Choroid plexus epithelial cell (primary cell): ENCODE data around the gene PAXIP1.
A peak's percentile ranks its signal among the peaks of the same experiment; 100 is the strongest.

Source experiments
- DNase-seq: peaks from one replicate; pipeline ENCODE4 v3.0.0-alpha.2; 2010; ENCODE audit warnings: low read depth
- H3K4me3 ChIP-seq: 2 replicates; pipeline ENCODE4 v1.5.1; 2011; ENCODE audit warnings: low read depth, mild to moderate bottlenecking, control low read depth, low read length, moderate library complexity
- CTCF ChIP-seq: conservative IDR thresholded peaks from 2 replicates; pipeline ENCODE4 v1.5.1; 2011; ENCODE audit warnings: low read depth, mild to moderate bottlenecking, control low read depth, inconsistent platforms, low read length, moderate library complexity

Gene PAXIP1

DNA sequence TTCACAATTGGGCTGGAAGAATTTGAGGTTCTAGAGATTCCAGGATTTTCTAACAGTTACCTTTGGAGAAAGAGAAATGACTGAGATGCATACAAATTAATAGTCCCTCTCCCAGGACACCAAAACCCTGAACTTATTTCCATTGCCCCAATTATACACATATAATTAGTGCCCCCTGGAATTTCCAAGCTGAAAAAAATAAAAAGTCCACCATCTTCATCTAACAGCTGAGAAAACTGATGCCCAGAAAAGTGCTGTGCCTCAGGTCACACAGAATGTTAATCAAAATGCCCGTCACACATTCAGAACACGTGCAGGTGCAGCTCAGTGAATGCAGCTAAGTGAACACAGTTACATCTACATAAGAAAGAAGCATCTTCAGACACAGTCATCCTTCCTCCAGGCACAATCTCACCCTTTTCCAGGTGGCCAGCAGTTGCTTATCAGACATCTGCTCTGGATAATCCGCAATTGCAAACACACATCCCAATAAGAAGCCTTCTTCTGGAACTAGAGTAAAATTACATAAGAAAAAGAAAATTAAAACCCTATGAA is 35.4 kb downstream of the PAXIP1 start:
- TF ChIP-seq CTCF: no peak
- H3K4me3 ChIP-seq: no peak overlapping the region
- no peak for DNase-seq

GRCh38 chr7:154965014-154965413 is 37.9 kb downstream of the PAXIP1 start:
- DNase-seq: peak; percentile 63
- no peak for TF ChIP-seq CTCF
- H3K4me3 ChIP-seq: no peak overlapping the region

DNA sequence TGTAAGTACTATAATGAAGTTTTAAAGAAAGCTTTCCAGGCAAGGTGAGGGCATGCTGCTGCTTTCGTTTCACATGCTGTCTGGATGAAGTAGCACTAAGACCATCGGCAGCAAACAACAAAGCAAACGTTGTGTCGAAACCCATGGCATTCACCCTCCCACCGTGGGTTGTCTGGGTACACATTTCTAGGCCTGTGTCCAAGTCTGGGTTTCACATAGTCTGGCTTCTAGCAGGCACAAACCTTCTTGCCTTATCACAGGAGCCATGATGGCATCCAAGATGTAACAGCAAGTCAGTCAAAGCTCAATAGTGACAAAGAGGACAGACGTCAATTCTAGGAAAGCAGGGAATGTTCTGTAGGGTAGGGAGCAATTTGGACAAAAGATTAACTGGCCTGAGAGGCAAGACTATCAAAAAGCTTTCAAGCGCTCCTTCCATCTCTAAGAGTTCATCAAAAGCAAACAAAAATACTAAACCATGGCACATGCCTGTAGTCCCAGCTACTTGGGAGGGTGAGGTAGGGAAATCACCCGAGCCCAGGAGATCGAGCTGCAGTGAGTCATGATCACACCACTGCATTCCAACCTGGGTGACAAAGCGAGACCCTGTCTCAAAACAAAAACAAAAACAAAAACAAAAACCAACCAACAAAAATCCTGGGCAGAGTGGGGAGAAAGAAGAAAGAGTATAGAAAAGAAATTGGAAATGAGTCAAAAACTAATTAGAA is 42.7 kb downstream of the PAXIP1 start:
- no peak for TF ChIP-seq CTCF
- H3K4me3 ChIP-seq: no peak overlapping the region
- peak; percentile 33 for DNase-seq

GRCh38 chr7:154956427-154956826 is 46.5 kb downstream of the PAXIP1 start:
- no peak for TF ChIP-seq CTCF
- H3K4me3 ChIP-seq: no peak overlapping the region
- no peak for DNase-seq

DNA sequence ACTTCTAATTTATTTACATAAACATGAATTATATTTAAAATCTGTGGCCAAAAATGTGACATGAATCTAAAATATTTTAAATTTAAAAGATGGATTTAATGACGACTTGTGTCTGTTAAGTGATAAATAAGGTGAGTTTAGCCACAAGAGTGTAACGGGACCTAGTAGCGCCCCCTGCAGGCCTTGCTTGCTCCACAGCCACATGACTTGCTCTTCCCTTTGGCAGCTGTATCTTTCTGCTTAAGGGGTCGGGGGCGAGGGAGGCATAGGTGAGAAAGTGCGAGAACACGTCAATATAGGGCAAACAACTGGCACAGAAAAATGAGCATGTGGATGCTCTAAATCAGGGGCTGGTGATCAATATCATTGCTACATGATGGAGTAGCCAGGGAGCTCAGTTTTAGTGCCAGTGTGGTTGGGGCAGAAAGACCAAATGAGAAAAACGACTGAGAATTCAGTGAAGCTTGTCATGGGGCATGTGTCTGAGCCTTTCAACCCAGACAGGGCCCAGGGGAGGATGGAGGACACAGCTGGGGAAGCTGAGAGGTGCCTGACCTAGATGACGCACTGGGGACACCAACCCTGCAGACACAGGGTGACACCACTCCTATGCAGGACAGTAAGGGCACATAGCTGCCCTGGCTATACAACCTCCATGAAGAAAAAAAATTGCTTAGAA is 49.8 kb downstream of the PAXIP1 start:
- DNase-seq: peak; percentile 62
- H3K4me3 ChIP-seq: no peak overlapping the region
- TF ChIP-seq CTCF: peak; percentile 81

GRCh38 chr7:154950960-154951359 is 52.0 kb downstream of the PAXIP1 start:
- DNase-seq: no peak
- TF ChIP-seq CTCF: no peak
- no peak overlapping the region for H3K4me3 ChIP-seq
